Right lobe of liver (tissue), 6 donors: Measurements from ENCODE around the gene SLC10A7. TPM values are rescaled to one million over a fixed set of nuclear protein-coding genes. Genes with fewer than 3 reads are reported as not detected.
A peak's percentile ranks its signal among the peaks of the same experiment; 100 is the strongest.

Experiments
- ATAC-seq, 4 donors: fragments of 200-7000 bp; cut with Tn5 transposase; one replicate each; pipeline ENCODE4 v1.9.1; 2020; ENCODE audit warnings: mild to moderate bottlenecking in 4 of 4, moderate library complexity in 4 of 4
- DNase-seq, 3 donors: peaks; one replicate each; pipeline ENCODE4 v3.0.0-alpha.2; 2020
- H3K27ac ChIP-seq, 3 donors: fragments of 200-600 bp; one replicate each; pipeline ENCODE4 v1.8.0; 2022
- H3K27me3 ChIP-seq, 2 donors: fragments of 200-600 bp; one replicate each; pipeline ENCODE4 v1.8.0; 2022
- H3K36me3 ChIP-seq, 4 donors: fragments of 200-600 bp; sonication (generic) in 1 of 4; one replicate each; pipeline versions ENCODE4 v1.5.1 to v1.8.0; 2017 to 2022; ENCODE audit warnings: control low read depth in 1 of 4
- H3K4me1 ChIP-seq, 4 donors: fragments of 200-600 bp; sonication (generic) in 1 of 4; one replicate each; pipeline versions ENCODE4 v1.5.1 to v1.8.0; 2017 to 2022; ENCODE audit warnings: control low read depth in 1 of 4
- H3K4me3 ChIP-seq, 3 donors: fragments of 200-600 bp; one replicate each; pipeline ENCODE4 v1.8.0; 2022
- H3K9me3 ChIP-seq, 4 donors: fragments of 200-600 bp; sonication (generic) in 1 of 4; one replicate each; pipeline versions ENCODE4 v1.5.1 to v1.8.0; 2017 to 2022; ENCODE audit warnings: control low read depth in 1 of 4
- POLR2A ChIP-seq: fragments of 450-650 bp; IDR thresholded peaks from one replicate; pipeline ENCODE4 v1.6.1; 2017; ENCODE audit warnings: antibody characterized with exemption, mild to moderate bottlenecking
- WGBS: methylation state at CpG from one replicate; pipeline ENCODE4 v1.1.6; 2018; ENCODE audit warnings: low coverage, low lambda C conversion rate; ENCODE audit not compliant: insufficient coverage; ENCODE audit errors: missing lambda C conversion rate; 5-methylcytosine and 5-hydroxymethylcytosine counted together
- intact Hi-C, 2 donors: fragments of 100-400 bp; cut with DNase I; formaldehyde crosslinking; loops; one replicate each; pipeline versions ENCODE4 v1.11.2 to v1.14.1; 2022
- total RNA-seq, 6 experiments: library from RNA; depleted of rRNA in 2 of 6; stranded (reverse); fragments of >200 nt in 2 of 6; fragmentation: NEBNext Ultra II Directional in 3 of 6; extraction: Animal tissue kit (Norgen Biotek cat#: 25700) in 3 of 6; gene quantifications; one replicate each; pipeline versions ENCODE4 v1.1.0 to v1.2.4, GENCODE V29; 2016 to 2023
- TF ChIP-seq, protein P1 (sequence below), 4 donors: fragments of 200-600 bp in 3 of 4; fragments of 450-650 bp in 1 of 4; IDR thresholded peaks; one replicate each; pipeline versions ENCODE4 v1.5.1 to v1.8.0; 2016 to 2022; ENCODE audit warnings: antibody characterized with exemption in 4 of 4, mild to moderate bottlenecking in 2 of 4
- donor health status: DM: no; HTN: yes; CAD: no.
- donor health status: DM: no; HTN: no; CAD: no.
- donor health status: DM: no; HTN: no; CAD: no.
- donor health status: DM: no; HTN: yes; CAD: no.
- donor health status: DM: no; HTN: yes; CAD: no.

Gene SLC10A7
- total RNA-seq, 6 experiments from 2014 or later = 6.3 to 13.5 (median 9.5) TPM

- DNase-seq (no peak), ATAC-seq (no peak)
- no peaks in the 10 kb centered on the region for H3K36me3 ChIP-seq
- TF ChIP-seq, protein P1, sequence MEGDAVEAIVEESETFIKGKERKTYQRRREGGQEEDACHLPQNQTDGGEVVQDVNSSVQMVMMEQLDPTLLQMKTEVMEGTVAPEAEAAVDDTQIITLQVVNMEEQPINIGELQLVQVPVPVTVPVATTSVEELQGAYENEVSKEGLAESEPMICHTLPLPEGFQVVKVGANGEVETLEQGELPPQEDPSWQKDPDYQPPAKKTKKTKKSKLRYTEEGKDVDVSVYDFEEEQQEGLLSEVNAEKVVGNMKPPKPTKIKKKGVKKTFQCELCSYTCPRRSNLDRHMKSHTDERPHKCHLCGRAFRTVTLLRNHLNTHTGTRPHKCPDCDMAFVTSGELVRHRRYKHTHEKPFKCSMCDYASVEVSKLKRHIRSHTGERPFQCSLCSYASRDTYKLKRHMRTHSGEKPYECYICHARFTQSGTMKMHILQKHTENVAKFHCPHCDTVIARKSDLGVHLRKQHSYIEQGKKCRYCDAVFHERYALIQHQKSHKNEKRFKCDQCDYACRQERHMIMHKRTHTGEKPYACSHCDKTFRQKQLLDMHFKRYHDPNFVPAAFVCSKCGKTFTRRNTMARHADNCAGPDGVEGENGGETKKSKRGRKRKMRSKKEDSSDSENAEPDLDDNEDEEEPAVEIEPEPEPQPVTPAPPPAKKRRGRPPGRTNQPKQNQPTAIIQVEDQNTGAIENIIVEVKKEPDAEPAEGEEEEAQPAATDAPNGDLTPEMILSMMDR (IDR thresholded peaks at IDR 0.05) = no peak
- H3K27me3 ChIP-seq = no peaks in the 10 kb centered on the region
- H3K27ac ChIP-seq = no peak overlapping the region
- no peaks in the 10 kb centered on the region for H3K9me3 ChIP-seq
- intact Hi-C loops = no loop called here
- no peak overlapping the region for H3K4me3 ChIP-seq
- H3K4me1 ChIP-seq = no peaks in the 10 kb centered on the region
- WGBS = 56% methylated on average over 1 of the region's 1 CpG
Measured at GRCh38 chr4:146548443-146548842, 26.7 kb upstream of the SLC10A7 start.

DNA sequence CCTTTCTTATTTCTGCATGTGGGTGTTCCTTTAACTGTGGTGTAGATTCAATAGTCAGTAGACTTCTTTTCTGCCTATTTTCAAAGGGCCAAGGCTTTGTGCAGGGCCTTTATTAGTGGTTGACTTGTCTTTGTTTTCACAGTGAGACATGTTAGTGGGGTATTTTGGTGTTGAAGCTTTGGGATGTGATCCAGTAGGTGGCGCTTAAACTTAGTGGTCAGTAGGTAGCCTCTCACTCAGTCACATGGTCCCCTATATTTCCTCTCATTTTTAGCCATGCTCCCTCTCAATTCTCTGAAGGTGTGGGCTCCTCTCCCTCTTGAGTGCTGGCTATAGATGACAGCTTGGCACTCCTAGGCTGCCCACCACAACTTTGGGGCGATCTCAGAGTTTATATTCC is 23.4 kb upstream of the SLC10A7 start:
- Histone ChIP-seq H3K4me3 (no peak overlapping the region), H3K9me3 (no peaks in the 10 kb centered on the region), H3K27ac (no peak overlapping the region), H3K4me1 (no peaks in the 10 kb centered on the region), H3K27me3 (no peaks in the 10 kb centered on the region), H3K36me3 (no peaks in the 10 kb centered on the region)
- intact Hi-C loops = no loop called here
- no peak for TF ChIP-seq POLR2A
- TF ChIP-seq, protein P1 (IDR thresholded peaks at IDR 0.05) = peak in 1 of 4 donors; percentile 28
- ATAC-seq = peak; percentile 25 to 50 (median 36)
- 65% methylated on average over 2 of the region's 2 CpGs for WGBS
- no peak for DNase-seq

GRCh38 chr4:146534178-146534577 is 12.4 kb upstream of the SLC10A7 start:
- no peak overlapping the region for H3K4me3 ChIP-seq
- H3K9me3 ChIP-seq = no peaks in the 10 kb centered on the region
- intact Hi-C loops = no loop called here
- no peaks in the 10 kb centered on the region for H3K4me1 ChIP-seq
- no peak for DNase-seq
- H3K36me3 ChIP-seq = no peaks in the 10 kb centered on the region
- no peak overlapping the region for H3K27ac ChIP-seq
- no peaks in the 10 kb centered on the region for H3K27me3 ChIP-seq
- TF ChIP-seq, protein P1 (IDR thresholded peaks at IDR 0.05) = no peak
- TF ChIP-seq POLR2A = no peak
- ATAC-seq = no peak

GRCh38 chr4:146525754-146526153 is 4.0 kb upstream of the SLC10A7 start:
- Histone ChIP-seq H3K9me3 (no peaks in the 10 kb centered on the region), H3K36me3 (no peaks in the 10 kb centered on the region), H3K4me3 (no peak overlapping the region), H3K4me1 (no peaks in the 10 kb centered on the region), H3K27ac (no peak overlapping the region), H3K27me3 (no peaks in the 10 kb centered on the region)
- ATAC-seq (no peak), DNase-seq (no peak)
- intact Hi-C loops = no loop called here
- TF ChIP-seq, protein P1 (IDR thresholded peaks at IDR 0.05) = no peak
- 27% methylated on average over 2 of the region's 2 CpGs for WGBS

DNA sequence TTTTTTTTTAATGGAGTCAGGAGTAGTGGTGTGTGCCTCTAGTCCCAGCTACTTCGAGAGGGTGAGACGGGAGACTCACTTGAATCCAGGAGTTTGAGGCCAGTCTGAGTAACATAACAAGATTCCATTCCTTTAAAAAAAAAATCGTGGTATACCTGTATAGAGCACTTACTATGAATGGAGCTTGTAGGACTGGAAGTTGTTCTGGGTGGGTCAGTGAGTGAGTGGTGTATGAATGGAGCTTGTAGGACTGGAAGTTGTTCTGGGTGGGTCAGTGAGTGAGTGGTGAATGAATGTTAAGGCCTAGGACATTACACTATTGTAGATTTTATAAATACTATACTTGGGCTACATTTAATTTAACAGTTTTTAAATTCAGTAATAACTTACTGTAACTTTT is 2.9 kb upstream of the SLC10A7 start:
- TF ChIP-seq, protein P1 (IDR thresholded peaks at IDR 0.05) = no peak
- TF ChIP-seq POLR2A = no peak
- ATAC-seq = no peak
- intact Hi-C loops = no loop called here

More for the DNA sequence above, 2.9 kb upstream of the SLC10A7 start:
- 88% methylated on average over 3 of the region's 3 CpGs for WGBS
- H3K36me3 ChIP-seq = no peaks in the 10 kb centered on the region
- no peaks in the 10 kb centered on the region for H3K27me3 ChIP-seq
- peaks cover 0 to 10% (median 4%) of the 10 kb centered on the region in 4 donors for H3K4me1 ChIP-seq
- H3K9me3 ChIP-seq = no peaks in the 10 kb centered on the region
- H3K4me3 ChIP-seq = no peak overlapping the region
- DNase-seq = no peak
- no peak overlapping the region for H3K27ac ChIP-seq
